Activated CD8-positive, alpha-beta T cell treated with anti-CD3 and anti-CD28 coated beads for 36 hours (primary cell): ENCODE measurements around the gene PUM1. TPM values are rescaled to one million over a fixed set of nuclear protein-coding genes. Genes with fewer than 3 reads are reported as not detected.

Experiments used
- ATAC-seq: fragments of 200-7000 bp; cut with Tn5 transposase; one replicate; pipeline ENCODE4 v1.10.0; 2021; ENCODE audit warnings: mild to moderate bottlenecking, moderate library complexity
- CTCF ChIA-PET: fragments of 350-600 bp; sonication (Branson Sonifier 250); formaldehyde crosslinking; loops from one replicate; lab custom pipeline; 2021; ENCODE audit warnings: antibody characterized with exemption; lab: Charles Lee
- POLR2A ChIA-PET: fragments of 350-600 bp; sonication (Branson Sonifier 250); formaldehyde crosslinking; loops from one replicate; lab custom pipeline; 2021; ENCODE audit warnings: antibody characterized with exemption; lab: Charles Lee
- DNase-seq: peaks from one replicate; pipeline ENCODE4 v3.0.0-alpha.2; 2020
- H3K27ac Mint-ChIP-seq: one replicate; pipeline ENCODE4 v1.8.0; 2021; ENCODE audit warnings: mild to moderate bottlenecking, mixed read lengths
- H3K27me3 Mint-ChIP-seq: one replicate; pipeline ENCODE4 v1.8.0; 2021; ENCODE audit warnings: mixed read lengths
- H3K36me3 Mint-ChIP-seq: one replicate; pipeline ENCODE4 v1.8.0; 2021; ENCODE audit warnings: low read depth, mixed read lengths
- H3K4me1 Mint-ChIP-seq: one replicate; pipeline ENCODE4 v1.8.0; 2021; ENCODE audit warnings: low read depth, mixed read lengths
- H3K4me3 Mint-ChIP-seq: one replicate; pipeline ENCODE4 v1.8.0; 2021; ENCODE audit warnings: mild to moderate bottlenecking, moderate library complexity, mixed read lengths
- H3K9me3 Mint-ChIP-seq: one replicate; pipeline ENCODE4 v1.8.0; 2021; ENCODE audit warnings: mixed read lengths
- intact Hi-C: fragments of 100-400 bp; cut with micrococcal nuclease; formaldehyde crosslinking; loops from one replicate; pipeline ENCODE4 v1.10.0; 2022
- total RNA-seq, 2 experiments: library from RNA; stranded (reverse); gene quantifications; one replicate each; pipeline ENCODE4 v1.2.3, GENCODE V29; 2021
- TF ChIP-seq, protein P1 (sequence below): fragments of 200-600 bp; IDR thresholded peaks from one replicate; pipeline ENCODE4 v1.8.0; 2022; ENCODE audit warnings: antibody characterized with exemption, mild to moderate bottlenecking

The PUM1 gene
- total RNA-seq, 2 experiments from 2014 or later: 98.0 to 99.0 TPM

DNA sequence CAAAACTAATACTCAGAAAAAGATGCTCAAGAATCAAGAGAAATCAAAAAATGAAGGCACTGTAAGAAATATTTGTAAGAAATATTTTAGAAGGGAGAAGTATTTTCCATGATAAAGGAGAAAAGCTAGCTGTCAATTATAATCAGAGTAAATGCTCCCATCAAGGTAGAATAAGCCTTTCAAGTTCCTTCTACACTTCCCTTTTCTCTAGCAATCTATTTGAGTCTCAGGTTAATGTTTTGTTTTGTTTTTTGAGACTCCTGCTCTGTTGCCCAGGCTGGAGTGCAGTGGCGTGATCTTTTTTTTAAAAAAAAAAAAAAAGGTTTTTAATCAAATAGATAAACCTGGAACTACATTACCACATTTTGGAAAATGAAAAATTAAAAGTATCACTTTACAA is 33.3 kb downstream of the PUM1 start:
- Mint-ChIP-seq H3K27me3 (no peaks in the 10 kb centered on the region), H3K4me1 (peaks cover 72% of the 10 kb centered on the region), H3K36me3 (peaks cover 38% of the 10 kb centered on the region), H3K9me3 (no peaks in the 10 kb centered on the region), H3K27ac (no peak overlapping the region), H3K4me3 (no peak overlapping the region)
- intact Hi-C loops: no loop called here
- CTCF ChIA-PET: no interaction called here
- DNase-seq: no peak
- no peak for ATAC-seq
- TF ChIP-seq, protein P1, sequence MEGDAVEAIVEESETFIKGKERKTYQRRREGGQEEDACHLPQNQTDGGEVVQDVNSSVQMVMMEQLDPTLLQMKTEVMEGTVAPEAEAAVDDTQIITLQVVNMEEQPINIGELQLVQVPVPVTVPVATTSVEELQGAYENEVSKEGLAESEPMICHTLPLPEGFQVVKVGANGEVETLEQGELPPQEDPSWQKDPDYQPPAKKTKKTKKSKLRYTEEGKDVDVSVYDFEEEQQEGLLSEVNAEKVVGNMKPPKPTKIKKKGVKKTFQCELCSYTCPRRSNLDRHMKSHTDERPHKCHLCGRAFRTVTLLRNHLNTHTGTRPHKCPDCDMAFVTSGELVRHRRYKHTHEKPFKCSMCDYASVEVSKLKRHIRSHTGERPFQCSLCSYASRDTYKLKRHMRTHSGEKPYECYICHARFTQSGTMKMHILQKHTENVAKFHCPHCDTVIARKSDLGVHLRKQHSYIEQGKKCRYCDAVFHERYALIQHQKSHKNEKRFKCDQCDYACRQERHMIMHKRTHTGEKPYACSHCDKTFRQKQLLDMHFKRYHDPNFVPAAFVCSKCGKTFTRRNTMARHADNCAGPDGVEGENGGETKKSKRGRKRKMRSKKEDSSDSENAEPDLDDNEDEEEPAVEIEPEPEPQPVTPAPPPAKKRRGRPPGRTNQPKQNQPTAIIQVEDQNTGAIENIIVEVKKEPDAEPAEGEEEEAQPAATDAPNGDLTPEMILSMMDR: no peak
- POLR2A ChIA-PET: interaction anchor here (0.6 to 2.1 kb wide), 2 partner anchors 9 to 90 kb away, joined by 4 to 5 read pairs; no protein-coding TSS in a partner anchor

DNA sequence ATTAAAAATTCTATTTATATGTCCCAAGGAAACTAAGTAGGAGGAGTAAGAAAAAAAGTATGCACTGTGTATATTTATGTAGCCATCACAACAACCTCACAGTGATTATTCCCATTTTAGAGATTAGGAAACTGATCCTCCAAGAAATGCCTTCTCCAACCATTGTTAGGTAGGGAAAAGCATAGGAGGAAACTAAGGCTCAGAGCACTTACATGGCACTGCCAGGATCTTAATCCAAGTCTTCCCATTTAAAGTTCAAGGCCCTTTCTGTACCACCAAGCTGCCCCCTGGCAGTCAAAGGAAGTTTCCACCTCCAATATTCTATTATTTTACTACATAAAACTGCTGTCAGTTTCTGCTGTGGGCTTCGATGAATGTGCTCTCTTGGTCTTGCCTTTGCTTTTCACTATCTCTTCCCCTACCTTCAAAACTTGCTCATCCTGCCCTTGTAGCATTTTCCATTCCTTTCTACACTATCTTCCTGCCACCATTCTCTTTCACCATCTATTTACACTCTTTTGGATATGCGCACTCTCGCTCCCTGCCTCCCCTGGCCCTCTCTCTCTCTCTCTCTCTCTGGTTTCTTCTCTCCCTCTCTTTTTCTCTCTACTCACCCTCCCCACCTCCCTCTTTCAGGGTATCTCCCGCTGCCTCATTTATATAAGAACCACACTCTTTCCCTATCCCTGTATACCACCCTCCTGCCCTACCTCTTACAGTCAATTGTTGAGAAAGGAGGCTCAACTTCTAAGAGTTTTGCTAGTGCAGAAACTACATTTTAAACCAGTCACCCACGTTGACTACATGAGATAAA is 34.0 kb downstream of the PUM1 start:
- intact Hi-C loops: no loop called here
- CTCF ChIA-PET: no interaction called here

GRCh38 chr1:31029026-31029425 is 36.5 kb downstream of the PUM1 start:
- Mint-ChIP-seq H3K9me3 (no peaks in the 10 kb centered on the region), H3K4me3 (no peak overlapping the region), H3K27me3 (no peaks in the 10 kb centered on the region), H3K4me1 (peaks cover 68% of the 10 kb centered on the region), H3K36me3 (peaks cover 44% of the 10 kb centered on the region), H3K27ac (peak overlapping the region; percentile 49)
- ATAC-seq (no peak), DNase-seq (no peak)
- TF ChIP-seq, protein P1: no peak
- intact Hi-C loops: no loop called here
- CTCF ChIA-PET: no interaction called here
- POLR2A ChIA-PET: no interaction called here

More for the DNA sequence above, 34.0 kb downstream of the PUM1 start:
- ATAC-seq (no peak), DNase-seq (no peak)
- TF ChIP-seq, protein P1: no peak
- Mint-ChIP-seq H3K27ac (peak overlapping the region; percentile 19), H3K9me3 (no peaks in the 10 kb centered on the region), H3K4me3 (no peak overlapping the region), H3K36me3 (peaks cover 34% of the 10 kb centered on the region), H3K4me1 (peaks cover 68% of the 10 kb centered on the region), H3K27me3 (no peaks in the 10 kb centered on the region)
- POLR2A ChIA-PET: interaction anchor here (0.6 to 2.1 kb wide), 3 partner anchors 10 to 388 kb away, joined by 3 to 5 read pairs (median 5); no protein-coding TSS in a partner anchor

GRCh38 chr1:31027693-31028526 is 37.6 kb downstream of the PUM1 start:
- intact Hi-C loops: no loop called here
- ChIA-PET POLR2A (interaction anchor here (0.7 kb wide), 1 partner anchor 10 kb away, joined by 4 read pairs; no protein-coding TSS in a partner anchor), CTCF (no interaction called here)
- Mint-ChIP-seq H3K4me3 (no peak overlapping the region), H3K9me3 (no peaks in the 10 kb centered on the region), H3K27me3 (no peaks in the 10 kb centered on the region), H3K27ac (peak overlapping the region; percentile 76), H3K4me1 (peaks cover 70% of the 10 kb centered on the region), H3K36me3 (peaks cover 46% of the 10 kb centered on the region)
- no peak for ATAC-seq
- no peak for DNase-seq
- TF ChIP-seq, protein P1: no peak
